ENCODE measurements around the gene SPP1.

- TF ChIP-seq CTCF (conservative IDR thresholded peaks at IDR 0.05 in 1 of 2, IDR thresholded peaks at IDR 0.05 in 1 of 2; ENCODE audit: extremely low read depth in 1 of 2, insufficient read depth in 1 of 2, low read depth in 1 of 2, low read length in 2 of 2) (no peak), EZH2 (IDR thresholded peaks at IDR 0.05; ENCODE audit: borderline replicate concordance, low read length) (no peak)
Measured at GRCh38 chr4:87975466-87975865, at the start of gene SPP1.
